ENCODE results near the gene AGPS. TPM values are rescaled to one million over a fixed set of nuclear protein-coding genes. Genes with fewer than 3 reads are reported as not detected.
"Not testable (repeated sequence)": the region's sequence is repeated elsewhere in the genome, so short reads cannot be mapped to it uniquely, and the experiment has no call there.

AGPS gene
- total and polyA plus RNA-seq, 7 experiments from 2014 or later, result 11.8 to 60.4 (median 21.8) TPM

GRCh38 chr2:177449159-177449558, 56.6 kb downstream of the AGPS start:
- intact Hi-C loops (cut with micrococcal nuclease), result no loop called here
- Mint-ChIP-seq H3K9me3 (peaks cover 0 to 2% (median 0%) of the 10 kb centered on the region in 11 donors), H3K36me3 (peaks cover 9 to 67% (median 58%) of the 10 kb centered on the region in 5 donors)

GRCh38 chr2:177455187-177455586, 62.6 kb downstream of the AGPS start:
- ChIA-PET POLR2A (interaction anchor here (0.8 kb wide), 1 partner anchor 27 kb away, joined by 3 read pairs; no protein-coding TSS in a partner anchor), CTCF (no interaction called here)
- Histone ChIP-seq H3K4me1 (ENCODE audit: control insufficient read depth in 2 of 2, insufficient read depth in 2 of 2, low read length in 2 of 2) (no peaks in the 10 kb centered on the region), H3K27me3 (ENCODE audit: control insufficient read depth in 2 of 2, insufficient read depth in 2 of 2, low read length in 2 of 2) (no peaks in the 10 kb centered on the region), H3K36me3 (ENCODE audit: control insufficient read depth in 2 of 3, insufficient read depth in 3 of 3, low read length in 3 of 3) (peaks cover 0 to 6% (median 3%) of the 10 kb centered on the region in 3 experiments), H3K9me3 (ENCODE audit: control insufficient read depth in 2 of 3, low read length in 3 of 3) (no peaks in the 10 kb centered on the region), H3K4me3 (ENCODE audit: low read length) (no peak overlapping the region), H3K27ac (ENCODE audit: low read depth, low read length) (no peak overlapping the region)
- no peak for ATAC-seq
- Mint-ChIP-seq H3K9me3 (peaks cover 0 to 25% (median 2%) of the 10 kb centered on the region in 11 donors), H3K4me1 (peaks cover 0 to 3% (median 0%) of the 10 kb centered on the region in 7 donors), H3K27me3 (no peaks in the 10 kb centered on the region), H3K36me3 (peaks cover 14 to 69% (median 53%) of the 10 kb centered on the region in 5 donors), H3K27ac (no peak overlapping the region), H3K4me3 (no peak overlapping the region)
- DNase-seq, result no peak
- intact Hi-C loops (cut with micrococcal nuclease), result no loop called here

More at GRCh38 chr2:177449159-177449558, 56.6 kb downstream of the AGPS start:
- no peaks in the 10 kb centered on the region for H3K4me1 ChIP-seq (ENCODE audit: control insufficient read depth in 2 of 2, insufficient read depth in 2 of 2, low read length in 2 of 2)
- H3K4me3 ChIP-seq (ENCODE audit: low read length), result no peak overlapping the region
- no peaks in the 10 kb centered on the region for H3K27me3 Mint-ChIP-seq
- H3K27ac ChIP-seq (ENCODE audit: low read depth, low read length), result no peak overlapping the region
- ChIA-PET CTCF (no interaction called here), POLR2A (no interaction called here)
- ATAC-seq (no peak), DNase-seq (no peak)
- H3K27ac Mint-ChIP-seq, result no peak overlapping the region
- peaks cover 0 to 7% (median 0%) of the 10 kb centered on the region in 7 donors for H3K4me1 Mint-ChIP-seq
- H3K36me3 ChIP-seq (ENCODE audit: control insufficient read depth in 2 of 3, insufficient read depth in 3 of 3, low read length in 3 of 3), result peaks cover 0 to 16% (median 0%) of the 10 kb centered on the region in 3 experiments
- no peak overlapping the region for H3K4me3 Mint-ChIP-seq
- H3K27me3 ChIP-seq (ENCODE audit: control insufficient read depth in 2 of 2, insufficient read depth in 2 of 2, low read length in 2 of 2), result no peaks in the 10 kb centered on the region
- H3K9me3 ChIP-seq (ENCODE audit: control insufficient read depth in 2 of 3, low read length in 3 of 3), result no peaks in the 10 kb centered on the region

DNA sequence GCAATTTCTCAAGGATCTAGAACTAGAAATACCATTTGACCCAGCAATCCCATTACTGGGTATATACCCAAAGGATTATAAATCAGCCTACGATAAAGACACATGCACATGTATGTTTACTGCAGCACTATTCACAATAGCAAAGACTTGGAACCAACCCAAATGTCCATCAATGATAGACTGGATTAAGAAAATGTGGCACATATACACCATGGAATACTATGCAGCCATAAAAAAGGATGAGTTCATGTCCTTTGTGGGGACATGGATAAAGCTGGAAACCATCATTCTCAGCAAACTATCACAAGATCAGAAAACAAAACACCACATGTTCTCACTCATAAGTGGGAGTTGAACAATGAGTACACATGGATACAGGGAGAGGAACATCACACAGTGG, 67.2 kb downstream of the AGPS start:
- CTCF ChIA-PET; H3K4me3 ChIP-seq (ENCODE audit: low read length); POLR2A ChIA-PET; H3K4me1 Mint-ChIP-seq; H3K27ac ChIP-seq (ENCODE audit: low read depth, low read length); ATAC-seq; H3K27me3 Mint-ChIP-seq; H3K9me3 ChIP-seq (ENCODE audit: control insufficient read depth in 2 of 3, low read length in 3 of 3); DNase-seq; H3K4me3 Mint-ChIP-seq; H3K36me3 ChIP-seq (ENCODE audit: control insufficient read depth in 2 of 3, insufficient read depth in 3 of 3, low read length in 3 of 3); H3K4me1 ChIP-seq (ENCODE audit: control insufficient read depth in 2 of 2, insufficient read depth in 2 of 2, low read length in 2 of 2); H3K27me3 ChIP-seq (ENCODE audit: control insufficient read depth in 2 of 2, insufficient read depth in 2 of 2, low read length in 2 of 2); intact Hi-C loops (cut with micrococcal nuclease): not testable (repeated sequence)
- Mint-ChIP-seq H3K36me3 (peaks cover 18 to 65% (median 54%) of the 10 kb centered on the region in 5 donors), H3K27ac (peak overlapping the region in 1 of 9 donors; percentile 31), H3K9me3 (peaks cover 0 to 25% (median 0%) of the 10 kb centered on the region in 11 donors)

- H3K4me1 ChIP-seq (ENCODE audit: control insufficient read depth in 2 of 2, insufficient read depth in 2 of 2, low read length in 2 of 2), result no peaks in the 10 kb centered on the region
- H3K27me3 ChIP-seq (ENCODE audit: control insufficient read depth in 2 of 2, insufficient read depth in 2 of 2, low read length in 2 of 2), result no peaks in the 10 kb centered on the region
- Mint-ChIP-seq H3K9me3 (peaks cover 0 to 25% (median 0%) of the 10 kb centered on the region in 11 donors), H3K27ac (no peak overlapping the region), H3K4me1 (peaks cover 0 to 4% (median 0%) of the 10 kb centered on the region in 7 donors), H3K36me3 (peaks cover 17 to 63% (median 50%) of the 10 kb centered on the region in 5 donors), H3K27me3 (no peaks in the 10 kb centered on the region), H3K4me3 (no peak overlapping the region)
- H3K4me3 ChIP-seq (ENCODE audit: low read length), result no peak overlapping the region
- peaks cover 0 to 11% (median 5%) of the 10 kb centered on the region in 3 experiments for H3K36me3 ChIP-seq (ENCODE audit: control insufficient read depth in 2 of 3, insufficient read depth in 3 of 3, low read length in 3 of 3)
- POLR2A ChIA-PET, result no interaction called here
- ATAC-seq (no peak), DNase-seq (no peak)
- CTCF ChIA-PET, result interaction anchor here (0.6 kb wide), 1 partner anchor 446 kb away, joined by 3 read pairs; no protein-coding TSS in a partner anchor
- intact Hi-C loops (cut with micrococcal nuclease), result no loop called here
- H3K27ac ChIP-seq (ENCODE audit: low read depth, low read length), result no peak overlapping the region
- no peaks in the 10 kb centered on the region for H3K9me3 ChIP-seq (ENCODE audit: control insufficient read depth in 2 of 3, low read length in 3 of 3)
Measured at GRCh38 chr2:177460973-177461585, 68.5 kb downstream of the AGPS start.

DNA sequence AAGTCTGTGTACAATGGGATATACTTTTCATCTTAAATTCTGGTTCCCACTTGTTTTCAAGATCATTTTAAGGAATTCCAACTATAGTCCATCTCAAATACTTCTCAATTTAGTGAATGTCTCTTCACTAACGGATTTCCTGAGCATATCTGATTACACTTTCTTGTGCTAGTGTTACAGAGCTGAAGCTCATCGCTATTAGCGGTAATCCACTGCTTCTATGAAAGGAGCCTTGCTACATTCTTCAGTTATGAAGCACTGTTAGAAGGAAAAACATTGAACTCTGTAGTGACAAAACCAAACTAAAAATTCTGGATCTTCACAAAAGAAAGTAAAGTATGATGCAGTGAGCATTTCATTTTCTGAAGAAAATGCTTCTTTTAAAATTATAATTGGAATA, 72.0 kb downstream of the AGPS start:
- no peak for ATAC-seq
- CTCF ChIA-PET, result no interaction called here
- H3K9me3 ChIP-seq (ENCODE audit: control insufficient read depth in 2 of 3, low read length in 3 of 3), result no peaks in the 10 kb centered on the region
- H3K36me3 ChIP-seq (ENCODE audit: control insufficient read depth in 2 of 3, insufficient read depth in 3 of 3, low read length in 3 of 3), result peaks cover 0 to 20% (median 5%) of the 10 kb centered on the region in 3 experiments
- POLR2A ChIA-PET, result no interaction called here
- Mint-ChIP-seq H3K27me3 (no peaks in the 10 kb centered on the region), H3K36me3 (peaks cover 14 to 55% (median 38%) of the 10 kb centered on the region in 5 donors), H3K27ac (no peak overlapping the region), H3K4me1 (peaks cover 0 to 4% (median 0%) of the 10 kb centered on the region in 7 donors), H3K9me3 (peaks cover 0 to 5% (median 0%) of the 10 kb centered on the region in 11 donors), H3K4me3 (no peak overlapping the region)
- H3K27ac ChIP-seq (ENCODE audit: low read depth, low read length), result no peak overlapping the region
- no peak for DNase-seq
- intact Hi-C loops (cut with micrococcal nuclease), result no loop called here
- H3K4me3 ChIP-seq (ENCODE audit: low read length), result no peak overlapping the region
- no peaks in the 10 kb centered on the region for H3K4me1 ChIP-seq (ENCODE audit: control insufficient read depth in 2 of 2, insufficient read depth in 2 of 2, low read length in 2 of 2)
- H3K27me3 ChIP-seq (ENCODE audit: control insufficient read depth in 2 of 2, insufficient read depth in 2 of 2, low read length in 2 of 2), result no peaks in the 10 kb centered on the region

DNA sequence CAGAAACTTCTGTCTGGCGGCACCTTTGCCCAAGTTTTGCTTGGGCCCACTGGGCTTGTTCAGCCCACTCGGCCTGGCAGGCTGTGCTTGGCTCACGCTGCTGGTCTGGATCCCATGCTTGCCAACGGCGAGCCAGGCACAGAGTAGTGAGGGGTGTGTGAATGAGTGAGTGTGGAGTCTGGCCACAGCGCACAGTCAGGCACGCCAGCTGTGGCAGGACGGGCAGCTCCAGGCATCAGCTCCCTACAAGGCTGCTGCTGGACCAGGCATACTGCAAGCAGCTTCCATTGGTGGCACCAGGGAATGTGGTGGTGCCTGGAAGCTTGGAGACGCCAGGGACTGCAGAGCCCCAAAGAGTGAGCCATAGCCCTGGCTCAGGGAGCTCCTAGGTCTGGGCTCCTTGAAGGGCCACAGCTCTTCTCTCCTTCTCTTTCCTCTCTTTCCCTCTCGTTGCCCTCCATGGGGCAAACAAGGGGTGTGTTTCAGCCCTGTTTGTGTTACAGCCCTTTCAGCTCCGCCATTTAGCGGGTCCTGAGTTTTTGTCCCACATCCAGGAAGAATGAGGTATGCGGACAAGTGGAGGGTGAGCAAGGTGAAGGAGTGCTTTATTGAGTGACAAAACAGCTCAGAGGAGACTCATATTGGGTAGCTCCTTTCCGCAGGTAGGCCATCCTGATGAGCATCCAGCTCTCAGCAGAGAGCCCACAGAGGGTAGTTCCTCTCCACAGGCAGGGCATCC, 73.0 kb downstream of the AGPS start:
- peaks cover 0 to 20% (median 5%) of the 10 kb centered on the region in 3 experiments for H3K36me3 ChIP-seq (ENCODE audit: control insufficient read depth in 2 of 3, insufficient read depth in 3 of 3, low read length in 3 of 3)
- H3K4me3 ChIP-seq (ENCODE audit: low read length), result no peak overlapping the region
- no peak for DNase-seq
- H3K4me1 Mint-ChIP-seq, result peaks cover 0 to 4% (median 0%) of the 10 kb centered on the region in 7 donors
- ChIA-PET CTCF (interaction anchor here (0.7 kb wide), 1 partner anchor 10 kb away, joined by 4 read pairs; no protein-coding TSS in a partner anchor), POLR2A (interaction anchor here (0.6 kb wide), 1 partner anchor 232 kb away, joined by 4 read pairs; no protein-coding TSS in a partner anchor)
- intact Hi-C loops (cut with micrococcal nuclease), result no loop called here
- H3K4me1 ChIP-seq (ENCODE audit: control insufficient read depth in 2 of 2, insufficient read depth in 2 of 2, low read length in 2 of 2), result no peaks in the 10 kb centered on the region
- no peak overlapping the region for H3K27ac ChIP-seq (ENCODE audit: low read depth, low read length)
- no peaks in the 10 kb centered on the region for H3K9me3 ChIP-seq (ENCODE audit: control insufficient read depth in 2 of 3, low read length in 3 of 3)
- H3K27me3 ChIP-seq (ENCODE audit: control insufficient read depth in 2 of 2, insufficient read depth in 2 of 2, low read length in 2 of 2), result no peaks in the 10 kb centered on the region
- H3K27ac Mint-ChIP-seq, result no peak overlapping the region
- no peaks in the 10 kb centered on the region for H3K27me3 Mint-ChIP-seq
- no peak overlapping the region for H3K4me3 Mint-ChIP-seq
- peaks cover 20 to 60% (median 46%) of the 10 kb centered on the region in 5 donors for H3K36me3 Mint-ChIP-seq
- no peak for ATAC-seq
- H3K9me3 Mint-ChIP-seq, result peaks cover 4 to 8% (median 5%) of the 10 kb centered on the region in 11 donors

Data from naive thymus-derived CD4-positive, alpha-beta T cell (primary cell).